Breast epithelium (tissue), 3 donors: Measurements from ENCODE around the gene DGKQ.
"Not testable (repeated sequence)": the region's sequence is repeated elsewhere in the genome, so short reads cannot be mapped to it uniquely, and the experiment has no call there.

Source experiments
- CTCF ChIP-seq, 3 donors: fragments of 450-650 bp; IDR thresholded peaks; one replicate each; pipeline ENCODE4 v1.5.1; 2016 to 2017; ENCODE audit warnings: antibody characterized with exemption in 3 of 3, mild to moderate bottlenecking in 3 of 3, moderate library complexity in 3 of 3
- POLR2A ChIP-seq: fragments of 450-650 bp; IDR thresholded peaks from one replicate; pipeline ENCODE4 v1.6.1; 2016; ENCODE audit warnings: antibody characterized with exemption, mild to moderate bottlenecking, moderate library complexity
- POLR2AphosphoS5 ChIP-seq, 3 donors: sonication (generic); formaldehyde crosslinking; IDR thresholded peaks; one replicate each; pipeline ENCODE4 v1.6.1; 2017; ENCODE audit warnings: antibody characterized with exemption in 3 of 3

DNA sequence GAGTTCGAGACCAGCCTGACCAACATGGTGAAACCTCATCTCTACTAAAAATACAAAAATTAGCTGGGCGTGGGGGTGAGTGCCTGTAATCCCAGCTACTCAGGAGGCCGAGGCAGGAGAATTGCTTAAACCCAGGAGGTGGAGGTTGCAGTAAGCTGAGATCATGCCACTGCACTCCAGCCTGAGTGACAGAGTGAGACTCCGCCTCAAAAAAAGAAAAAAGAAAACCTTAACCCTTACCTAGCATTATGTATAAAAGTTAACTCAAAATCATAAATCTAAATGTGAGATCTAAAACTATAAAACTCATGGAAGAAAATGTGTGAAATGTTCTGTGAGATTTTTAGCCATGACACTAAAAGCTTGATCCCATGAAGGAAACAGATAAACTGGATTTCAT lies 33.9 kb downstream of the DGKQ start:
- TF ChIP-seq CTCF (IDR thresholded peaks at IDR 0.05); POLR2A; POLR2AphosphoS5 (IDR thresholded peaks at IDR 0.05): not testable (repeated sequence)
